Renal pelvis (tissue), 4 donors: ENCODE results near the gene SCD5. TPM values are rescaled to one million over a fixed set of nuclear protein-coding genes. Genes with fewer than 3 reads are reported as not detected.

Experiments used
- DNase-seq: peaks from one replicate; pipeline ENCODE4 v3.0.0-alpha.2; 2013
- polyA plus RNA-seq, 3 donors: library from polyadenylated mRNA; unstranded; fragments of 120-200 nt; gene quantifications; one replicate each; pipeline ENCODE4 v1.2.1, GENCODE V29; 2013; ENCODE audit not compliant: insufficient read length in 3 of 3

SCD5 gene
- polyA plus RNA-seq, 3 donors: 34.0 to 46.8 (median 38.7) TPM

DNA sequence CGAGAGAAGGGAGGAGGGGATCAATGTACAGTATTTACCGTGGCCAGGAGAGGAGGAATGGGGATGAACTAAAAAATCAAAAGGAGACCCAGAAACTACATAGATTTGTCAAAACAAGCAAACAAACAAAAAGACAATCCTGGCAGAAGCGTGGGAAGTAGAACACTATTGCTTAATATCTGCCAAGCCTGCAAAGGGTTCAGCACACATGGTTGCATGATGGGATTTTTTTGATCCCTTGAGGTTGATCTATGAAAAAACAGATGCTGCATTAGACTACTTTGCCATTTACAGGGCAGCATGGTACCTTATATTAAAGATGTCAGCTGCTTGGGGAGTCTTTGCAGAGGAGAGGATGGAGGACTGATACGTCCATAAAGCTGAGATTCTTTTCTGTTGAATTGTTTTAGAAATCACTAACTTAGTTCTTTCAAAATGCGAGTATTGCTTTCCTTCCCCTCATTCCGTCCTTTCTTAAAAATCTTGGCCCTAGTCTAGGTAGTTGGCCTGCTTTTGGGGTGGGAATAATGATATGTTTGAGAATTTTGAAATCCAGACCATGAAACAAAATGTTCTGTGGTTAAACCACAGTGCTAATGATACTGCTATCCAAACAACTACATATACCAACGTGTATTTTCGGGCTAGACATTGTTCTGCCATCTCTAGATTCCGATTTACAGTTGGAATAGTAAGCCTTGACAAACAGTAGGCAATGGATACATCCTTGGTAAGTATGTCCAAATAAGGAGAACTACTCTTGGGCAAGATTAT lies 197.2 kb downstream of the SCD5 start:
- DNase-seq: no peak

DNA sequence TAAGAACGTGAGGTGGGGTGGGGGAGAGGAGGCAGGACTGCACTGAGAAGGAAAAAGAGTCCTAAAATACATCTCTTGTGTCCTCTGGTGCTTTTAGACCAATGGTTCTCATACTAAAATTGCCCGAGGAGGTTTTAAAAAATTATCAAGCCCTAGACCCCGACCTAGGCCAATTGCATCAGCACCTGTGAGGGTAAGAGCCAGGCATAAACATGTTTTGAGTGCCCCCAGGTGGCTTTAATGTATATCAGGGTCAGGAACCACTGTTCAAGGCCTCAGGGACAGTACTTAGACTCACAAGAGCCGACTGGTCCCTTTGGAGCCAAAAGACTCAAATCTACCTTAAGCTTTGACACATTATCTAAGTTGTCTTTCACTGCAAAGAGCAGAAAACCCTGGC lies 199.3 kb downstream of the SCD5 start:
- DNase-seq: no peak

DNA sequence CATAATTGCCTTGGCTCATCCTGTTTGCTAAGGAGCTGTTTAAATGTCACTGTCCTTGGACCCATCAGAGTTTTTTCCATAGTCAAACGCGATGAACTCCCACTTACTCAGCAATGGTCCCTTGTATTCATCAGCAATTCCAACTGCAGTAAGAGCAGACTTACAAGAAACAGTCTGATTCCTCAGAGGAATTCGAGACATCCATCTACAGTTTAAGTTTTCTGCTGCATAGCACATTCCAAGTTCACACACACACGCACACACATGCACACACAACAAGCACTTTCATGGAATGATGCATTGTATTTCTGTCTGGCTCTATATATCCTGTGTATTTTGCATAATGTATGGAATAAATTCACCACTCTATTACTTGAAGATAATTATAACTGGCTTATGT lies 204.1 kb downstream of the SCD5 start:
- no peak for DNase-seq

DNA sequence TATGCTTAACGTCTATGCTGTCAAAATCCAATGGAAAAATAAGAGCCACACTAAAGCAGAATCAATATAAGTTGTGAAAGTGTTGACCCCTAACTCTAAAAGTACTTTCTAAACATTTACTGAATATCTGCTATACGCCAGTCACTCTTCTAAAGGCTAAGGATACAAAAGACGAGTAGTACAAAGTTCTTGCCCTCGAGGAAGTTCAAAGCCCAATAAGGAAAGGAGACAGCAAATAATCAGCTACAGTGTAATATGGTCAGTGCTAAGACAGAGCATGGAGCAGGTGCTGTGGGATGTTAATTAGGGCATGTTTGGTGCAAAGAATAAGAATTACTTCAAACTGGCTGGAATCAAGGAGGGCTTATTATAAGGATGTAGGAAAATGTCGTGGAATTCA lies 205.2 kb downstream of the SCD5 start:
- no peak for DNase-seq

DNA sequence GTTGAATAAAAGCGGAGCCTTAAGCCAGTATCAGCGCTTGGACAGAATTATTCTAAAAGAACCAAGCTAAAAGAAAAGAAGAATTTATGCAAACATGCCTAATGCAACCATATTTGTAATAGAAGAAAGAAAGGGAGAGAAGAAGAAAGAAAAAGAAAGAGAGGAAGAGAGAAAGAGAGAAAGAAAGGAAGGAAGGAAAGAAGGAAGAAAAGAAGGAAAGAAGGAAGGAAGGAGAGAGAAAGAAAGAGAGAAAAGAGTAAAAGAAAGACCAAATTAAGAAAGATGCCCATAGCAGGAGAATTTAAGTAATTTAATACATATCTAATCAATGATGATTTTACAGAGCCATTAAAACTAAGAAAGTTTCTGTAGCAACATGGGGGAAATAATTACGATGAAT lies 206.0 kb downstream of the SCD5 start:
- DNase-seq: no peak

DNA sequence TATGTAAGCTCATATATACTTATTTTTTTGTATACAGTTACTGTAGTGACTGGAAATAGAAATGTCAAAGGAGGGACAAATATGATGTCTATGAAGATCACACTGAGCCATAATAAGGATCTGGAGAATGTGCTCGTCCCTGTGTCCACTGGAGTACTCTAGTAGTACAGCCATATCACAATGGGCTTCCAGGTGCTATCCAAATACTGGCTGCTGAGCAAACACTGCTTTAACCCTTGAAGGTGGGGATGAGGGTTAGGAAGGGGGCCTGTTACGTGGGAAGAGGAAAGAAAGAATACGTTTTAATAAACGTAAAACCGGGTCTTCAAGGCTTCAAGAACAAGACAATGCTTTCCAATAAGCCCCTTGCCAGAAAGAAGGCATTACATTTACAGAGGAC lies 207.0 kb downstream of the SCD5 start:
- DNase-seq: no peak

DNA sequence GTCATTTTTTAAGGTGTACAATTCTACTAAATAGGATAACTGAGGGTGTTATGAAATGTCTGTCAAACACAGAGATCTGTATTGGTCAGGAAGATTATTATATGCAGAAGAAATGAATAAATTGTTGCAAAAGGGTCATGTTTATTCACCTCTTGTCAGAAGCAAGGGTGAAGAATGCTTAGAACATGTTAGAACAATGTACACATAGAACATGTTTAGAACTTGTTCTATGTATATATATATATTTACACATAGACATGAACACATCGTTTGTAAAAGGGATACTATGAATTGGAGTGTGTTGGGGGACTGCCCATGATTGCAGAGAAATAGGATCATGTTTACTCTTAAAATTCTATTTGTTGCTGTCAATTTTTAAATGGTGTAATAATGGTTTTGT lies 208.8 kb downstream of the SCD5 start:
- no peak for DNase-seq

DNA sequence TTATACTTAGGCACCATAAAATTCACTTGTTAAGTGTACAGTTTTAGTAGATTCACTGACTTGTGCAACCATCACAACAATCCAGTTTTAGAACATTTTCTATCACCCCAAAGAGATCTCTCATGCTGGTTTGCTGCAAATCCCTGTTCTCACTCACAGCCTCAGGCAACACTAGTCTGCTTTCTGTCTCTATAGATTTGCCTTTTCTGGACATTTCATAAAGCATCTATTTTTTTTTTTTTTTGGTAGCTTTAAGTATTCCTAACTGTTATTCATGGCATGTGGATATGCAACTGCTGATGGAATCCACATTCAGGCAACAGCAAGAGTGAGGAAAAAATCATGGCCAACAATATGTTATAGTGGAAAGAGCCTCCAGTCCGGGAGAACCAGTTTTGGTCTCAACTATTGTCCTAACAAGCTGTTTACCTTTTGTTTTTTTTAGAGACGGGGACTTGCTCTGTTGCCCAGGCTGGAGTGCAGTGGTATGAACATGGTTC lies 209.8 kb downstream of the SCD5 start:
- DNase-seq: no peak

DNA sequence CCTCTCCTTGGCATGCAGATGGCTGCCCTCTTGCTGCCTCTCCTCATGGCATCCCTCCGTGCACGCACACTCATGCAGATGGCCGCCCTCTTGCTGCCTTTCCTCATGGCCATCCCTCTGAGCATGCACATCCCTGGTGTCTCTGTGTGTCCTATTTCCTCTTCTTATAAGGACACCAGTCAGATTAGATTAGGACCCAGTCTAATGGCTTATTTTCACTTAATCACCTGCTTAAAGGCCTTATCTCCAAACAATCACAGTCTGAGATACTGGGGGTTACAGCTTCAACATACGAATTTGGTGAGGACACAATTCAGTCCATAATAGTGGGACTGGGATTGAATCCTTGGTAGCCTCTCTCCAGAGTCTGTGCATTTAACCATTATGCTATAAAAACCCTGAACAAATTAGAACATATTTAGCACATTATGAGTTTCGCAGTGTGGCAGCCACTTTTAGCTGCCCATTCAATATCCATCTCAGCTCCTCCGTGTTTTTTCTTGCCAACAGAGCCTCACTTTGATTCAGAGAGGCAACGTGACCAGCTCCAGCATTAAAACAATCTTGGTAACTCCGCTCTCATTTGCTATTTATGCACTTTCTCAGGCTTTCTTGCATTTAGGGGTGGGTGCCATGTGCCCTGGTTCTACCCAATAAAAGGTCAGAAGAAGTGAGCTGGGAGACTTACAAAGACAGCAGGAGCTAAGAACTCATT lies 210.6 kb downstream of the SCD5 start:
- no peak for DNase-seq

DNA sequence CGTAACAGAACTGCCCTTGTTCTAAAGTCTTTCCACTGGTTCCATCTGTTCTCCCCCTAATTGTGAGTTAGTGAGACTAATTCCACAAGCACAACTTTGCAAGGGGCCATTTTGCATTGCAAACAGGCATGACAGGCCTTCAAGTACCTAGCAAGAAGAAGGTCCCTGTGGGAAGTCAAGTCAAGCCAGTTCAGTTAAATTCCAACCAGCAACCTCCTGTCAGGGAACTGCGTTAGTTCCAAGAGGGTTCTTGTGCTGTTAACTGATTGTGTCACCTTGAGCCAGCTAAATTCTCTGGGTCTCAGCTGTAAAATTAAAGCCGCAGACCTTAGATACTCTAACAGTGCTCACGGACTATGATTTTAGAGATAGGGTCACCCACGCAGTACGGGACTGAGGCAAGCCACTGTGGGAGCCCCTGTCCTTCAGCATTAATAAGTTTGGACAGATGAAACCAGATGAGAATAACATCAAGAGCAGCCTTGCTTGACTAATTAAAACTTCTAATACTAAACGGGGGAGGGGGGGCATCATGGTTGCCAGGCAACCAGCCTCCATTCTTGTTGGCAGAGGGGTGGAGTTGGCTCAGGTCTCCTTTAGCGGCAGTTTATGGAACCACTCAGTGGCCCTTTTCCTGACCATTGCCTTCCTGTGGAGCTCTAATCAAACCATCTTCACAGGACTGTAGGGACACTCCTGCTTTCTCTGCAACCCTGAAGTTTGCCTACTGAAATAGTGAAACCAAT lies 212.7 kb downstream of the SCD5 start:
- no peak for DNase-seq

DNA sequence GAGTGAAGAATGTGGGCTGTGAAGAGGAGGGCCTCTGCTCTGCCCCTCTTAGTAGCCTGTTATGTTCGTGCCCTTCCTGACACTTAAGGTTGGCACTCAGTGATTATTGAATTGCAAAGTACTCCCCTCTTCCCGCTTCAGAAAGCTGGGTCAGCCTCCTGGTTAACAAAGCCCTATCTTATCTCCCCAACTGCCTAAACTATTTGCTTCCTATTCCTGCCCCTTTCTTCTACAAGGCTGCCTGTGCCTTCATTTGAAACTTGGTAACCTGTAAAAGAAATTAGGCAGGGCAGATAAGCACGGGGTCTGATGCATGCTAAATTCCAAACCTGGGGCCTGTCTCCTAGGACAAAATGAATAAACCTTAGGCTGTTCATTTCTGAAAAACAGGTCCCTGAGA lies 213.7 kb downstream of the SCD5 start:
- DNase-seq: no peak

DNA sequence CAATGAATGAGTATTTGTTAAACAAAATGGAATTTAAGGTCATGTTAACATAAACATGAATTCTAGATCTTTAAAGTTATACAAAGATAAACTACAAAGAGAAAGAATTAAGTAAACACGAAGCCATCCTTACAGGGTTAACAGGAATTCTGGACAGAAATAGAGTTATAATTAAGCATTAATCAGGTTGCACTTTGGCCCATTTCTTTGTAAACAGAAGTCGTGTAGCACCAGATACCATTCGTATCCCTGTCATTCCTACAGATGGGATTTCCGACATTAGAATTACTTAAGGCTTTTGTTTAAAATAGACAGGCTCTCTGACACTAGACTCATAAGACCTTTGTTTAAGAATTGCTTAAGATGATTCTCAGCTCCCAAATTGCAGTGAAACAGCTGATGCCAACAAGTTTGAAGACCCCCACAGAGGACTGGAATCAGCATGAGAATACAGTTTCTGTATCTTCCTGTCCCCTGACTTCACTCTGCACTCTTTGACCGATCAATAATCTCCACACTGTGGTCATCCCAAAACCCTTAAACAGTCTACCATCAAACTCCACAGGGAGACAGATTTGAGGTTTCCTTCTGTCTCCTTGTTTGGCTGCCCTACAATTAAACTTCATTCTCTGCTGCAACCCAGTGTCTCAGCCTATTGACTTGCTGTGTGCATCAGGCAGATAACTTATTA lies 214.6 kb downstream of the SCD5 start:
- no peak for DNase-seq

DNA sequence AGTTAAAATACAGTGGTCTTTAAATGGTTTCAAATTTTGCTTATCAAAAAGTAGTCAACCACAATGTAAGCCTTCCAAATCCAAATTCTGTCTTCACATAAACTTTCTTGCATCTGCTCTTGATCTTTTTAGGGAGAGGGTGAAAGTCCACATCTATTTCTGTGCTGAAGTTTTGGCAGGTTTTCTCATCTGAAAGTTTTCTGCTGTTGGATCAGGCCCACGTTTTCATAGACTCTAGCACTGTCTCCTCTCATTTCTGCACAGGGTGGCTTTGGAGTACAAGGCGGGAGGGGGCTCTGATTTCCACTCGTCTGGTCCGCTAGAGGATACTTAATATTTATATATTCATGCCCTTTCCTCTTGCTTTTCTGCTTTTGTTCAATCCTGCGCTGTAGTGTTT lies 218.7 kb downstream of the SCD5 start:
- no peak for DNase-seq

Other genes starting within 250 kb of the SCD5 start
- 10 to 100 TPM; 21.9 to 30.6 (median 22.1) TPM for gene TMEM150C, start 236.8 kb downstream of the SCD5 start, polyA plus RNA-seq
- gene SEC31A, start 92.4 kb upstream of the SCD5 start, polyA plus RNA-seq: 100 to 1,000 TPM; 212 to 259 (median 243) TPM
- gene THAP9, start 101.9 kb upstream of the SCD5 start, polyA plus RNA-seq: 10 to 100 TPM in 2 of 3 donors, 1 to 10 TPM in 1; 9.5 to 11.8 (median 10.8) TPM
- gene LIN54, start 212.0 kb upstream of the SCD5 start, polyA plus RNA-seq: 10 to 100 TPM; 13.2 to 15.9 (median 14.6) TPM
- 10 to 100 TPM; 71.6 to 80.7 (median 75.2) TPM for gene COPS4, start 236.4 kb upstream of the SCD5 start, polyA plus RNA-seq